ENCODE data around the gene SETD3.

SETD3 gene

DNA sequence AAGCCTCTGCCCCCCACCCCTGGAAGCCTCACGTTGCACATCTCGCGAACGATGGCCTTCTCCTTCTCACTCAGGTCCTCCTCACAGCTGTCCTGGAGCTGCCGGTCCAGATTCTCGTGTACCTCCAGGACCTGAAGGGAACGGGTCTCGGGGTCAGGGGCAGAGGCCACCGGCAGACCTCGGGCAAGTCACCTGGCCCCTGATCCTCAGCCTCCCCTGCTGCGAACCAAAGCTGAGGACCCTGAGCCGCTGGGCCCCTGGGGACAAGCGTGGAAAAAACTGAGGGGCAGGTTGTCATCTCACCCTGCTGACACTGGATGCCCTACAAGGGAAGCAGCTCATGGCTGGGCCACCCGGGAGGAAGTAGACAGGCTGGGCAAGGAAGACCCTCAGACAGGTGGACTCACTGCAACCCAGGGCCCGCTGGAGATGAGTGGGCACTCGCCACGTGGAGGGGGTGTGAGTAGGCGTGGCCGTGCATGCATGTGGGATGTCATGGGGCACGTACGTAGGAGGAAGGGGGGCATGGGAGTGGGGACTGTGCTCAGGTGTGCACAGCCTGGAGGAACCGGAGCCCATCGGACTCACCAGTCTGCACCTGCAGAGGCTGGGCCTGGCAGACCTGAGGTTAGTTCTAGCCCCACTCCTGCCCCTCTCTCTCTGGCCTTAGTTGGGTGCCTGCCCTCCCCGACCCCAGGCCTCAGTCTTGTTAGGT lies 35.7 kb upstream of the SETD3 start:
- Histone ChIP-seq H4K20me1 (ENCODE audit: low read depth, low read length) (no peaks in the 10 kb centered on the region), H3K79me2 (ENCODE audit: insufficient read depth, low read length) (no peaks in the 10 kb centered on the region), H3K27me3 (ENCODE audit: low read length) (no peaks in the 10 kb centered on the region), H3F3A (ENCODE audit: insufficient read depth) (no peaks in the 10 kb centered on the region), H3K36me3 (ENCODE audit: low read length) (no peaks in the 10 kb centered on the region), H3K27ac (ENCODE audit: low read depth, low read length) (no peak overlapping the region), H3K4me3 (ENCODE audit: insufficient read depth, low read length, poor library complexity, severe bottlenecking) (no peak overlapping the region), H3K9me2 (replicated peaks; ENCODE audit: insufficient read depth, low read length) (no peaks in the 10 kb centered on the region), H3K9me3 (ENCODE audit: insufficient read depth, low read length) (no peaks in the 10 kb centered on the region), H3K4me2 (ENCODE audit: low read depth, low read length, poor library complexity, severe bottlenecking) (no peak overlapping the region), H2AFZ (ENCODE audit: low read depth, low read length, severe bottlenecking) (no peak overlapping the region), H3K9ac (ENCODE audit: low read length) (no peak overlapping the region)
- TF ChIP-seq, protein P1, sequence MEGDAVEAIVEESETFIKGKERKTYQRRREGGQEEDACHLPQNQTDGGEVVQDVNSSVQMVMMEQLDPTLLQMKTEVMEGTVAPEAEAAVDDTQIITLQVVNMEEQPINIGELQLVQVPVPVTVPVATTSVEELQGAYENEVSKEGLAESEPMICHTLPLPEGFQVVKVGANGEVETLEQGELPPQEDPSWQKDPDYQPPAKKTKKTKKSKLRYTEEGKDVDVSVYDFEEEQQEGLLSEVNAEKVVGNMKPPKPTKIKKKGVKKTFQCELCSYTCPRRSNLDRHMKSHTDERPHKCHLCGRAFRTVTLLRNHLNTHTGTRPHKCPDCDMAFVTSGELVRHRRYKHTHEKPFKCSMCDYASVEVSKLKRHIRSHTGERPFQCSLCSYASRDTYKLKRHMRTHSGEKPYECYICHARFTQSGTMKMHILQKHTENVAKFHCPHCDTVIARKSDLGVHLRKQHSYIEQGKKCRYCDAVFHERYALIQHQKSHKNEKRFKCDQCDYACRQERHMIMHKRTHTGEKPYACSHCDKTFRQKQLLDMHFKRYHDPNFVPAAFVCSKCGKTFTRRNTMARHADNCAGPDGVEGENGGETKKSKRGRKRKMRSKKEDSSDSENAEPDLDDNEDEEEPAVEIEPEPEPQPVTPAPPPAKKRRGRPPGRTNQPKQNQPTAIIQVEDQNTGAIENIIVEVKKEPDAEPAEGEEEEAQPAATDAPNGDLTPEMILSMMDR (IDR thresholded peaks at IDR 0.05; ENCODE audit: insufficient read depth, low read length, poor library complexity, severe bottlenecking) = no peak
- no peak for TF ChIP-seq EZH2phosphoT487 (conservative IDR thresholded peaks at IDR 0.05; ENCODE audit: low read length)

DNA sequence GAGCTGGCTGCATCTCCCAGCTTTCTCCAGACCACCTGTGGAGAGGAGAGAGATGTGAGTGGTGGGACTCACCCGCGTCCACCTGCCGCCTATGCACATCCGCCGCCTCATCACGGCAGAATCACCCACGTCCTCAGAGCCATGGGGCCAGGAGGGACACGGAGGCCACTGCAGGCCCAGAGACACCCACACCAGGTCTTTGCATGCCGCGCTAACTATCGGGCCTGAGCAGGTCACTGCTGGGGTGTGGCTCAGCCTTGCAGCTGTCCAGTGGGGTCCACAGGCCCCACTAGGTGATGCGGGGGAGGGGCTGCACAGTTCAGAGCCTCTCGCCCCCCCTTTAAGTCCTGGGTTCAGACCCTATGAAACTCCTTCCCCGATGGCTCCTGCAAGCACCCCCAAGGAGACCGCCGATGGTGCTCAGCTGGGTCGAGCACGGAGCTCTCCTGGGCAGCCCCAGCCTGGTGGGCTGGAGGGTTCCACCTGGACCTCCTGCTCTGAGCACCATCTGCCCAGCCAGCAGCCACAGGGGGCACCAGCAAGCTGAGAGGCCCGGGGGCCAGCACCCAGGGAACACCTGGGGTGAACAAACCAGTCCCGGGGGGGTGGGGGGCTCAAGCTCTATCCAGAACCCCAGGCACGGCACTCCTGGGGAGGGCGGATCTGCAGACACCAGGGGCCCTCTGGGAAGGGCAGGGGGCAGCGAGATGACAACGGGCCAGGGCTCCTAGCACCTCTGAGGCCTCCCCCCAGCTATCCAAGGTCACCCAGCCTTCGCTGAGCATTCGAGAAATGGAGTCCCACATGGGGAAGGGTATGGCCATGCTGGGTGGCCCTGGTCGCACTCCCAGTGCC lies 34.9 kb upstream of the SETD3 start:
- no peaks in the 10 kb centered on the region for H3F3A ChIP-seq (ENCODE audit: insufficient read depth)
- no peak overlapping the region for H2AFZ ChIP-seq (ENCODE audit: low read depth, low read length, severe bottlenecking)
- TF ChIP-seq, protein P1 (IDR thresholded peaks at IDR 0.05; ENCODE audit: insufficient read depth, low read length, poor library complexity, severe bottlenecking) = no peak
- TF ChIP-seq EZH2phosphoT487 (conservative IDR thresholded peaks at IDR 0.05; ENCODE audit: low read length) = no peak
- H3K9ac ChIP-seq (ENCODE audit: low read length) = no peak overlapping the region
- H3K9me2 ChIP-seq (replicated peaks; ENCODE audit: insufficient read depth, low read length) = no peaks in the 10 kb centered on the region
- H3K27ac ChIP-seq (ENCODE audit: low read depth, low read length) = no peak overlapping the region
- H3K36me3 ChIP-seq (ENCODE audit: low read length) = no peaks in the 10 kb centered on the region
- no peaks in the 10 kb centered on the region for H4K20me1 ChIP-seq (ENCODE audit: low read depth, low read length)
- no peak overlapping the region for H3K4me2 ChIP-seq (ENCODE audit: low read depth, low read length, poor library complexity, severe bottlenecking)
- no peak overlapping the region for H3K4me3 ChIP-seq (ENCODE audit: insufficient read depth, low read length, poor library complexity, severe bottlenecking)
- no peaks in the 10 kb centered on the region for H3K9me3 ChIP-seq (ENCODE audit: insufficient read depth, low read length)
- no peaks in the 10 kb centered on the region for H3K27me3 ChIP-seq (ENCODE audit: low read length)
- no peaks in the 10 kb centered on the region for H3K79me2 ChIP-seq (ENCODE audit: insufficient read depth, low read length)

DNA sequence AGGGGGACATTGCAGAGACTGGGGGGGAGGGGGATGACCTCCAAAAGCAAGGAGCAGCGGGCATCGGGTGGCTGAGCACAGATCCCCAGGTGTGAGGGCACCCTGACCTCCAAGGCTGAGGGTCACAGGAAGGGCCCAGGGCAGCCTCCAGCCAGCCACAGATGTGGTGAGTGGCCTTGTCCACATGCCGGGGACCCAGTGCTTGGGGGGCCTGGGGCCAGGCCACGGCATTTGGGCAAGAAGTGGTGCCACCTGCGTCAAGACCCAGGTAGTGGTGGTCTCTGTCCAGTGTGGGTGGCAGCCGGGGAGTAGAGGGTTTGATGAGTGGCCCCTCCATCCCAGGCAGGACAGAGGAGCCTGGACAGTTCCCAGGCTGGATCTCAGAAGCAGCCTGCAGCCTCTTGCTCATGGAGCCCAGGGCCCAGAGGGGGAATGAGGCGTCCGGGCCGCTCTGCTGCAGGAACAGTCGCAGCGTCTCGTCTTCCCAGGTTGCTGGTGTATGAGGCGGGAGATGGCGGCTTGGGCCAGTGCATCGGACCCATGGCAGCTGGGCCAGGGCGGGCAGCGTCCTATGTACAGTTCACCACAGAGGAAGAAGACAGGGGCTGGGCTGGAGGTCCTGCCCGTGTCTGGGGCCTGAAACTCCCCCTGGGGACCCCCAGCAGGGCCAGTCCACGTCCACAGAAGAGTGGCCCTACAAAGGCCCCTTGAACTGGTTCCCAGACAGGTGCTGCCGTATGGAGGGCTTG lies 34.1 kb upstream of the SETD3 start:
- TF ChIP-seq, protein P1 (IDR thresholded peaks at IDR 0.05; ENCODE audit: insufficient read depth, low read length, poor library complexity, severe bottlenecking) = no peak
- no peak for TF ChIP-seq EZH2phosphoT487 (conservative IDR thresholded peaks at IDR 0.05; ENCODE audit: low read length)
- Histone ChIP-seq H2AFZ (ENCODE audit: low read depth, low read length, severe bottlenecking) (no peak overlapping the region), H3K27me3 (ENCODE audit: low read length) (no peaks in the 10 kb centered on the region), H4K20me1 (ENCODE audit: low read depth, low read length) (no peaks in the 10 kb centered on the region), H3K9ac (ENCODE audit: low read length) (no peak overlapping the region), H3K27ac (ENCODE audit: low read depth, low read length) (no peak overlapping the region), H3F3A (ENCODE audit: insufficient read depth) (no peaks in the 10 kb centered on the region), H3K9me2 (replicated peaks; ENCODE audit: insufficient read depth, low read length) (no peaks in the 10 kb centered on the region), H3K4me2 (ENCODE audit: low read depth, low read length, poor library complexity, severe bottlenecking) (no peak overlapping the region), H3K79me2 (ENCODE audit: insufficient read depth, low read length) (no peaks in the 10 kb centered on the region), H3K4me3 (ENCODE audit: insufficient read depth, low read length, poor library complexity, severe bottlenecking) (no peak overlapping the region), H3K36me3 (ENCODE audit: low read length) (no peaks in the 10 kb centered on the region), H3K9me3 (ENCODE audit: insufficient read depth, low read length) (no peaks in the 10 kb centered on the region)

All from SU-DHL-6 (cell line).